PC-9 (cell line): ENCODE results near the gene PRR7.

Experiments used
- CTCF ChIP-seq: fragments of 200-600 bp; sonication (generic); conservative IDR thresholded peaks from 2 replicates; pipeline ENCODE4 v1.6.1; 2017; ENCODE audit warnings: mixed run types, antibody characterized with exemption, mild to moderate bottlenecking, moderate library complexity
- EZH2 ChIP-seq: fragments of 200-600 bp; sonication (generic); IDR thresholded peaks from 2 replicates; pipeline ENCODE4 v1.8.0; 2017; ENCODE audit warnings: antibody characterized with exemption, low read depth

- TF ChIP-seq CTCF (no peak), EZH2 (no peak)
Observed at GRCh38 chr5:177405805-177406204, 40.8 kb upstream of the PRR7 start.
